NCI-H2196 treated with DMSO at 0.1 percent for 48 hours (cell line): ENCODE measurements around the gene PHACTR3.

ENCODE experiments used
- DNase-seq: peaks from one replicate; lab custom pipeline; 2025; ENCODE audit not compliant: unreplicated experiment; lab: John Stamatoyannopoulos, UW

Gene PHACTR3

GRCh38 chr20:59645271-59645670, 40.9 kb downstream of the PHACTR3 start:
- no peak for DNase-seq

DNA sequence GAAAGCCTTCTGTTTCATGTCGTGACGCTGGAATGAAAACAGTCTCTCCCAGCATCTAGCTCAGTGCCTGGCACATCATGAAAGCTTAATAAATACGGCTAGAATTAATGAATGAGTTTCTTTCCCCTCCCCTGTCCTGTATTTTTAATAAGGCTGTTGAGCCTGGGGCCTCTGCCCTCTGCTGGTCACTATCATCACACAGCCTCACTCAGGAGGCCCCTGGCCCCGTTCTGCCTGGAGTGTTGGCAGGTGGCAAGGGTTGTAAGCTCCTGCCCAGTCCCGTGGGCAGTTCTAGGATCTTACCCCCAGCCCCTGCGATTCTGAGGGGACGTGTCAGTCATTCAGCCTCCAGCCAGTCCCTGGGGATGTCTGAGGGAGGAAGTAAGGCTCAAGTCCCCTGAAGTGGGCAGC, 41.4 kb downstream of the PHACTR3 start:
- DNase-seq = no peak

GRCh38 chr20:59646487-59646886, 42.1 kb downstream of the PHACTR3 start:
- no peak for DNase-seq

- DNase-seq = no peak
These were observed 42.9 kb downstream of the PHACTR3 start for GRCh38 chr20:59647271-59647670.

DNA sequence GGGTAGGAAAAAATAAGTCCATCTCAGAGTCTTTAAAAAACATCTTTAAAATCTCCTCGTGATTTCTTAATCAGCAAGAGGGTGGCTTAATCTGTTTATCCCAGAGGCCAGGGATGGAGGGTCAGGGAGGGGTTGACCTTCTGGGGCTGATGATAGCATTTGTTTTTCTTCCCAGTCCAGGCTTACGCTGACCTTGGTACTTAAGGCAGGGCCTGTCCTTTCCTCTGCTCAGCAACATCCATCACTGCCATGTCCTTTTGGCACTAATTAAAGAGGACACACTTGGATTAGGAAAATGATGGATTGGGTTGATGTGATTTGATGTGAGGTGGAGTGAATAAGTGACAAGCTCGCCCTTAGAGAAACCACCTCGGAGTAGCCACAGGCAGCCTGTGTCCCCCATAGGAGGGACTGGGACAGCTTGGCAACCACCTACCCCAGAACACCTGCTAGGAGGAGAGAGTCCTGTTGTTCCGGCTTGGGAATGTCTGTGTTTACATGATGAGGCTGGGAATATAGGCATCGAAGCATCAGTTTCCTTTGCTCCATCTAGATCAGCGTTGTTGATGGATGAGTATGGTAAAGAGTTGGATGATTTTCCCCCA, 44.2 kb downstream of the PHACTR3 start:
- no peak for DNase-seq

DNA sequence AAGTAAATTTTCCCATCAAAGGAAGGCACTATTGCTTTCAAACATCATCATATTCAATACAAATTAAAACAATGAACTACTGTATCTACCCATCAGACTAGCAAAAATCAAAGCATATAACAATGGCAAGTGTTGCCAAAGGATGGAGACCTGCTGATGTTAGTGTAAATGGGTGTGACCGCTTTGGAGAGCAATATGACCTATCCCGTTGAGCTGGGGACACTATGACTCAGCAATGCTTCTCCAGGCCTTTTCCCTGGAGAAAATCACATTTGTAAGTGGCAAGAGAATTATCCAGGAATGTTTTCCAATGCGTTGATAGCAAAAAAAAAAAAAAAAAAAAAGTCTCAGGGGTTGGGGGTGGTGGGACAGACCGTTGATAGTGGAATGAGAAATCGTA, 46.1 kb downstream of the PHACTR3 start:
- DNase-seq = no peak

GRCh38 chr20:59652381-59652780, 48.0 kb downstream of the PHACTR3 start:
- DNase-seq = no peak

GRCh38 chr20:59656417-59656816, 52.1 kb downstream of the PHACTR3 start:
- no peak for DNase-seq

DNA sequence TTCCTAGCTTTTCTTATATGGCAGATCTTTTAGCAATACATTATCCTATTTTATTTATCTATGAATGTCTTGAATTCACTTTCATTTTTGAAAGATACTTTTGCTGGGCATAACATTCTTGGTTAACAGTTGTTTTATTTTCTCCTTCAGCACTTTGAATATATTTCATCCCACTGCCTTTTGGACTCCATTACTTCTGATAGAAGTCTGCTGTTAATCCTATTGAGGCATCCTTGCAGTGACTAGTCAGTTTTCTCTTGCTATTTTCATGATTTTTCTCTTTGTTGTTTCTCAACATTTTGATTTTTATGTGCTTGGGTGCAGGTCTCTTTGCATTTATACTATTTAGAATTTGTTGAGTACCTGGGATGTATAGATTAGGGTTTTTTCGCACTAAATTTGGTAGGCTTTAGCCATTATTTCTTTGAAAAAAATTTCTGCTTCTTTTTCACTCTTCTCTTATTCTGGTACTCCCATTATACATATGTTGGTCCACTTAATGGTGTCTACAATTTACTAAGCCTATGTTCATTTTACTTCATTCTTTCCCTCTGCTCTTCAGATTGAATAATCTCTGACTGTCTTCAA, 53.2 kb downstream of the PHACTR3 start:
- no peak for DNase-seq

DNA sequence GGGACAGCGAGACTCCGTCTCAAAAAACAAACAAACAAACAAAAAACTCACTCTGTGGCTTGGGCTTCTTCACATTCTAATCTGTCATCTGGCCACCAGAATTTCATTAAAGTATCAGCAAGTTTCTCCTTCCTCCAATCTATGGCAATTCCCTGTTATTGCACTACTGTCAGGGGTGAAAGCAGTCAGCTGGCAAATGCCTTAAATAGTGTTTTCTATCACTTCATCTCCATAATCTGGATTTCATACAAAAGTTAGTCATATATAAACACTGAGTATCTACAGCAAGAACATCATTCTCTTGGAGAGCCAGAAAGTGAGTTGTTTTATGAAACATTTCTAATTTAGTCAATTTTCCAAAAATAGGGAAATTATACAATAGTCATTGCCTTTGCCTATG, 56.1 kb downstream of the PHACTR3 start:
- DNase-seq = no peak

GRCh38 chr20:59661153-59661552, 56.8 kb downstream of the PHACTR3 start:
- no peak for DNase-seq

- no peak for DNase-seq
These were observed 57.3 kb downstream of the PHACTR3 start for GRCh38 chr20:59661621-59662020.

DNA sequence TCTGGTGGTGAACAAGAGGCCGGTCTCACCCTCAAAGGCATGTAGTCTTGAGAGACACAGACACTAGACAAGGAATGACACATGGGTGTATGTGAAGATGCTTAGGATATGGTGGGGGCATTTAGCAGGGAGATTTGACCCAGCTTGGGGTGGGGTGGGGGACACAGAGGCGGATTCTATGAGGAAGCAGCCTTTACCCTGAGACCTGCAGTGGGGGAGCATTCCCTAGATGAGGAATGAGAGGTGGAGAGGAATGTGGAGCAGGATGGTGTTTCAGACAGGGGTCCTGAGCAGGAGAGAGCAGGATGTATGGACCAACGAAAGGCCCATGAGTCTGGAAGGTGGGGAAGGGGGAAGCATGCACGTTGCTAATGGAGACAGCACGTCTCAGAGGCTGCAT, 57.8 kb downstream of the PHACTR3 start:
- no peak for DNase-seq

- DNase-seq = no peak
These were observed 58.6 kb downstream of the PHACTR3 start for GRCh38 chr20:59662856-59663512.

- DNase-seq = no peak
These were observed 59.2 kb downstream of the PHACTR3 start for GRCh38 chr20:59663513-59664060.

DNA sequence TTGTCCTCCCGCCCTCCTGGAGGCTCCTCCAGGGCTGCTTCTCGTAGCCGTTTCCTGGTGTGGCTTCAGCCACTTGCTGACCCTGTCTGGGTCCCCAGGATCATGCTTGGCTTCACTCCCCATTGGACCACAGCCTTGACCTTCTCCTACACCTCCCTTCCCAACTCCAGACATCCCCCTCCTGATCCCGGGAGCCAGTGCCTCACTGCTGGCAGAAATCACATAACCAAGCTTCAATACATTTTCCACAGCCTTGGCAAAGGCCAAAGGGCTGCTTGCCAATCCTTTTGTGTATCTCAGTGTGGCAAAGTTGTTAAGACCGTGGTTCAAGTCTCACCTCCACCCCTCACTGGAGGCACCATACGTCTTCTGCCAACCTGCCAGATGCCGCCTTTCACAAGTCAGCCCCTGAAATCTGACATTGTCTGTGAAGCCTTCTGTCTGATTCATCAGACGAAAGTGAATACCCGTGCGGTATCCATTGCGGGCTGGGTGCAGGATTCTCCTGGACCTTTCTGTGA, 60.1 kb downstream of the PHACTR3 start:
- DNase-seq = no peak

GRCh38 chr20:59665656-59666555, 61.6 kb downstream of the PHACTR3 start:
- DNase-seq = no peak

GRCh38 chr20:59666586-59666985, 62.2 kb downstream of the PHACTR3 start:
- no peak for DNase-seq

DNA sequence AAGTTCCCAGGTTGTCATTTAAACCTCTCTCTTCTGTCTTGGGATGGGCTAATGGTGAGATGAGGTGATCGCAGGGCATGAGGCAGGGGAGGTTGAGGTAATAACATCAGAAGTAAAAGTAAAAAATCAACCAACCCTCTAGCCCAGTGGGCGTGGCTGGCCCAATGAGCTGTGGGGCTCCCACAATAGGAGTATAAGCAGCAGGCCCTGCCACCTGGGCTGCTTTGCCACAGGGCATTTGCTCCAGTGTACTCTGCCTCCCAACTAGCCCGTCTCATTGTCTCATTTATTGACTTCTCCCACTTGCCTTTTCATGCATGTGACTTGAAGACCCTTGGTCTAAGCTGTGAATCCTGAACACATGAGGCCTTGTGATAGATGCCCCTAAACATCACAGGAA, 62.8 kb downstream of the PHACTR3 start:
- no peak for DNase-seq

DNA sequence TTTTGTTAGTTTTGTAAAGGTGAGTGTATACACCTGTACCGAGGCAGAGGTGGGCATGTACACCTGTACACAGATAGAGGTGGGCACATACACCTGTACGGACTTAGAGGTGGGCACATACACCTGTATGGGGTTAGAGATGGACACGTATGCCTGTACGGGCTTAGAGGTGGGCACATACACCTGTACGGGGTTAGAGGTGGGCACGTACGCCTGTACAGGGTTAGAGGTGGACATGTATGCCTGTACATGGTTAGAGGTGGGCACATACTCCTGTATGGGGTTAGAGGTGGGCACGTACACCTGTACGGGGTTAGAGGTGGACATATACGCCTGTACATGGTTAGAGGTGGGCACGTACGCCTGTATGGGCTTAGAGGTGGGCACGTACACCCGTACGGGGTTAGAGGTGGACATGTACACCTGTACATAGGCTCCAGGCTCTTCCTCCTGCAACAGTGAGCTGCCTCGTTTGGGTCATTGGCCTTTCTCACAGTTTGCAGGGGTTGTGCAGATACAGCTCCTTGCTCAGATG, 63.7 kb downstream of the PHACTR3 start:
- DNase-seq = no peak
